Esophagus squamous epithelium (tissue), 5 donors: ENCODE results near the gene CIBAR2. TPM values are rescaled to one million over a fixed set of nuclear protein-coding genes. Genes with fewer than 3 reads are reported as not detected.

ENCODE experiments used
- DNase-seq: peaks from one replicate; lab custom pipeline; 2025; lab: John Stamatoyannopoulos, UW
- H3K27ac ChIP-seq, 4 donors: fragments of 200-600 bp; sonication (generic); one replicate each; pipeline ENCODE4 v1.5.1; 2016 to 2019; ENCODE audit warnings: mild to moderate bottlenecking in 1 of 4
- H3K27me3 ChIP-seq, 4 donors: fragments of 200-600 bp; sonication (generic); 1 replicate in 3 of 4; 2 replicates in 1 of 4; pipeline versions ENCODE4 v1.5.1 to v1.6.0; 2017 to 2021; ENCODE audit warnings: antibody characterized with exemption in 1 of 4
- H3K36me3 ChIP-seq, 3 donors: fragments of 200-600 bp; sonication (generic); one replicate each; pipeline ENCODE4 v1.5.1; 2016 to 2019
- H3K4me1 ChIP-seq, 3 donors: fragments of 200-600 bp; sonication (generic); one replicate each; pipeline ENCODE4 v1.5.1; 2017 to 2019
- H3K4me3 ChIP-seq, 4 donors: fragments of 200-600 bp; sonication (generic); 1 replicate in 3 of 4; 2 replicates in 1 of 4; pipeline ENCODE4 v1.5.1; 2016 to 2019; ENCODE audit warnings: mild to moderate bottlenecking in 2 of 4, moderate library complexity in 1 of 4
- H3K9me3 ChIP-seq, 3 donors: fragments of 200-600 bp; sonication (generic); one replicate each; pipeline ENCODE4 v1.5.1; 2016 to 2019
- POLR2A ChIP-seq, 4 donors: fragments of 450-650 bp; IDR thresholded peaks; one replicate each; pipeline ENCODE4 v1.6.1; 2017; ENCODE audit warnings: antibody characterized with exemption in 4 of 4, mild to moderate bottlenecking in 4 of 4, moderate library complexity in 3 of 4
- WGBS, 2 donors: methylation state at CpG; one replicate each; pipeline ENCODE4 v1.1.5; 2018; 5-methylcytosine and 5-hydroxymethylcytosine counted together
- intact Hi-C: fragments of 100-400 bp; cut with DNase I; formaldehyde crosslinking; loops from one replicate; pipeline ENCODE4 v1.15.0; 2022
- total RNA-seq, 4 donors: library from RNA; depleted of rRNA; stranded (reverse); fragments of >200 nt; gene quantifications; one replicate each; pipeline ENCODE4 v1.1.0, GENCODE V29; 2016
- TF ChIP-seq, protein P1 (sequence below), 6 experiments: fragments of 450-650 bp in 4 of 6; fragments of 200-600 bp in 2 of 6; sonication (generic) in 2 of 6; IDR thresholded peaks; one replicate each; pipeline ENCODE4 v1.5.1; 2016 to 2019; ENCODE audit warnings: antibody characterized with exemption in 6 of 6, mild to moderate bottlenecking in 4 of 6, moderate library complexity in 4 of 6
- donor health status: DM: yes; HTN: yes; CAD: no.

Gene CIBAR2
- total RNA-seq, 4 donors from 2014 or later = not detected

DNA sequence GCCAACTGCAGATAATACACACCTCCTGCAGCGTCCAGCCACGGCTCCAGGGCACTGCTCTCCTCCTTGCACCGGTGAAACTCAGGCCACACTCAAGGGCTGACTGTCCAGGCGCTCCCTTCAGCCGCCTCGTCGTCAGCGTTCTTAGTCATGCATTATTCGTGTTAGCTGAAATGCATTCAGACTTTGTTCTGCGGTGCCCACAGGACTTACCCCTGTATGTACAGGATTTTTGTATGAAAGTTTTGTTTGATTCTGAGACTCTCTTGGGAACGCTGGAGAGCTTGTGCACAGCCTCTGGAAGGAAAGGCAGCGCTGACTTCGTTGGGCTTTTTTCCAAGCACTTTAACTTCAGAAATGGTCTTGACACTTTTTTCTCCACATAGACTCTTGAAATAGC, 22.1 kb downstream of the CIBAR2 start:
- no peaks in the 10 kb centered on the region for H3K9me3 ChIP-seq
- 72 to 75% methylated on average over 13 of the region's 13 CpGs for WGBS, 2 donors

GRCh38 chr16:85089525-85089924, 22.7 kb downstream of the CIBAR2 start:
- peaks cover 0 to 14% (median 0%) of the 10 kb centered on the region in 4 donors for H3K27me3 ChIP-seq
- DNase-seq = no peak
- no peaks in the 10 kb centered on the region for H3K9me3 ChIP-seq
- no peak overlapping the region for H3K4me3 ChIP-seq
- H3K4me1 ChIP-seq = peaks cover 7 to 34% (median 18%) of the 10 kb centered on the region in 3 donors
- TF ChIP-seq POLR2A (IDR thresholded peaks at IDR 0.05) = no peak
- TF ChIP-seq, protein P1, sequence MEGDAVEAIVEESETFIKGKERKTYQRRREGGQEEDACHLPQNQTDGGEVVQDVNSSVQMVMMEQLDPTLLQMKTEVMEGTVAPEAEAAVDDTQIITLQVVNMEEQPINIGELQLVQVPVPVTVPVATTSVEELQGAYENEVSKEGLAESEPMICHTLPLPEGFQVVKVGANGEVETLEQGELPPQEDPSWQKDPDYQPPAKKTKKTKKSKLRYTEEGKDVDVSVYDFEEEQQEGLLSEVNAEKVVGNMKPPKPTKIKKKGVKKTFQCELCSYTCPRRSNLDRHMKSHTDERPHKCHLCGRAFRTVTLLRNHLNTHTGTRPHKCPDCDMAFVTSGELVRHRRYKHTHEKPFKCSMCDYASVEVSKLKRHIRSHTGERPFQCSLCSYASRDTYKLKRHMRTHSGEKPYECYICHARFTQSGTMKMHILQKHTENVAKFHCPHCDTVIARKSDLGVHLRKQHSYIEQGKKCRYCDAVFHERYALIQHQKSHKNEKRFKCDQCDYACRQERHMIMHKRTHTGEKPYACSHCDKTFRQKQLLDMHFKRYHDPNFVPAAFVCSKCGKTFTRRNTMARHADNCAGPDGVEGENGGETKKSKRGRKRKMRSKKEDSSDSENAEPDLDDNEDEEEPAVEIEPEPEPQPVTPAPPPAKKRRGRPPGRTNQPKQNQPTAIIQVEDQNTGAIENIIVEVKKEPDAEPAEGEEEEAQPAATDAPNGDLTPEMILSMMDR (IDR thresholded peaks at IDR 0.05) = no peak
- WGBS, 2 donors = 37 to 48% methylated on average over 11 to 15 of the region's 16 CpGs
- intact Hi-C loops = loop anchor here (10.0 kb wide), 1 partner anchor 125 kb away; no protein-coding TSS in a partner anchor
- peak overlapping the region in 1 of 4 donors; percentile 34 for H3K27ac ChIP-seq
- peaks cover 0 to 34% (median 0%) of the 10 kb centered on the region in 3 donors for H3K36me3 ChIP-seq

More for the DNA sequence above, 22.1 kb downstream of the CIBAR2 start:
- DNase-seq = no peak
- Histone ChIP-seq H3K4me3 (no peak overlapping the region), H3K4me1 (peaks cover 7 to 34% (median 18%) of the 10 kb centered on the region in 3 donors), H3K36me3 (peaks cover 0 to 34% (median 0%) of the 10 kb centered on the region in 3 donors), H3K27ac (peak overlapping the region in 1 of 4 donors; percentile 34), H3K27me3 (peaks cover 0 to 20% (median 0%) of the 10 kb centered on the region in 4 donors)
- intact Hi-C loops = no loop called here
- TF ChIP-seq, protein P1 (IDR thresholded peaks at IDR 0.05) = no peak
- no peak for TF ChIP-seq POLR2A (IDR thresholded peaks at IDR 0.05)

GRCh38 chr16:85088570-85089199, 23.6 kb downstream of the CIBAR2 start:
- Histone ChIP-seq H3K27ac (no peak overlapping the region), H3K27me3 (peaks cover 0 to 7% (median 0%) of the 10 kb centered on the region in 4 donors), H3K9me3 (no peaks in the 10 kb centered on the region), H3K4me1 (peaks cover 7 to 34% (median 18%) of the 10 kb centered on the region in 3 donors), H3K4me3 (no peak overlapping the region), H3K36me3 (peaks cover 0 to 34% (median 0%) of the 10 kb centered on the region in 3 donors)
- DNase-seq = no peak
- WGBS, 2 donors = 51 to 59% methylated on average over 13 of the region's 31 CpGs
- intact Hi-C loops = loop anchor here (10.0 kb wide), 1 partner anchor 124 kb away; no protein-coding TSS in a partner anchor
- no peak for TF ChIP-seq POLR2A (IDR thresholded peaks at IDR 0.05)
- TF ChIP-seq, protein P1 (IDR thresholded peaks at IDR 0.05) = no peak

GRCh38 chr16:85087899-85088569, 24.2 kb downstream of the CIBAR2 start:
- 94% methylated on average over 3 to 11 of the region's 21 CpGs for WGBS, 2 donors
- TF ChIP-seq, protein P1 (IDR thresholded peaks at IDR 0.05) = no peak
- no peak for TF ChIP-seq POLR2A (IDR thresholded peaks at IDR 0.05)
- H3K9me3 ChIP-seq = no peaks in the 10 kb centered on the region
- H3K27me3 ChIP-seq = peaks cover 0 to under 1% (median 0%) of the 10 kb centered on the region in 4 donors
- peaks cover 7 to 40% (median 19%) of the 10 kb centered on the region in 3 donors for H3K4me1 ChIP-seq
- DNase-seq = no peak
- no peak overlapping the region for H3K4me3 ChIP-seq
- no peak overlapping the region for H3K27ac ChIP-seq
- intact Hi-C loops = loop anchor here (10.0 kb wide), 1 partner anchor 123 kb away; no protein-coding TSS in a partner anchor
- peaks cover 0 to 34% (median 0%) of the 10 kb centered on the region in 3 donors for H3K36me3 ChIP-seq
